Measurements from ENCODE around the gene ATG101. TPM values are rescaled to one million over a fixed set of nuclear protein-coding genes. Genes with fewer than 3 reads are reported as not detected.
A peak's percentile ranks its signal among the peaks of the same experiment; 100 is the strongest.

ATG101 gene
- total and polyA plus RNA-seq, 4 donors: 22.1 to 64.3 (median 36.7) TPM

DNA sequence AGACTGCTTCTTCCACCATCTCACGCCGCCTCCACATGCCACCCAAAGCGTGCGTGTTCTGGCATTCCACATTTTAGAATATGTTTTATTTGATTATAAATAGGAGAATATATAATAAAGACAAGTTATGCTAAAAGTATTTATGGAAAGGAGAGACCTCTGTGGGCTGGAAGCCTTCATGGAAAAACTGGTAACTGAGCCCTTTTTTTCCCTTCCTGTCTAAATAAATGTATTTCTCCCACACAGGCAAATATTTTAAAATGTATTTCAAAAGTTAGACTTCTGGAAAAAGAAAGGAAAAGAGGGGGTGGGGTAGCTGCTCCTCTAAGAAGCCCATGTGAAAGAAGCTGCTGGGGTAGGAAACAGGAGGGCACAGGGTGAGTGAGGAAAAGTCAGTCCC, 34.6 kb upstream of the ATG101 start:
- DNase-seq: no peak
- Histone ChIP-seq H3K9ac (ENCODE audit: insufficient read depth in 1 of 2, low read length in 2 of 2) (no peak overlapping the region), H3K4me3 (no peak overlapping the region), H3K27ac (ENCODE audit: low read depth in 1 of 2, low read length in 1 of 2) (no peak overlapping the region), H3K27me3 (ENCODE audit: control insufficient read depth in 3 of 3, insufficient read depth in 3 of 3, low read length in 2 of 3) (no peaks in the 10 kb centered on the region), H3K36me3 (ENCODE audit: control insufficient read depth in 4 of 4, insufficient read depth in 4 of 4, low read length in 4 of 4) (no peaks in the 10 kb centered on the region), H3K9me3 (ENCODE audit: control insufficient read depth in 4 of 4, insufficient read depth in 3 of 4, low read length in 3 of 4) (no peaks in the 10 kb centered on the region), H3K4me1 (ENCODE audit: control insufficient read depth in 5 of 5, insufficient read depth in 5 of 5, low read length in 5 of 5) (peaks cover 5 to 31% (median 10%) of the 10 kb centered on the region in 5 donors)
- TF ChIP-seq, protein P1, sequence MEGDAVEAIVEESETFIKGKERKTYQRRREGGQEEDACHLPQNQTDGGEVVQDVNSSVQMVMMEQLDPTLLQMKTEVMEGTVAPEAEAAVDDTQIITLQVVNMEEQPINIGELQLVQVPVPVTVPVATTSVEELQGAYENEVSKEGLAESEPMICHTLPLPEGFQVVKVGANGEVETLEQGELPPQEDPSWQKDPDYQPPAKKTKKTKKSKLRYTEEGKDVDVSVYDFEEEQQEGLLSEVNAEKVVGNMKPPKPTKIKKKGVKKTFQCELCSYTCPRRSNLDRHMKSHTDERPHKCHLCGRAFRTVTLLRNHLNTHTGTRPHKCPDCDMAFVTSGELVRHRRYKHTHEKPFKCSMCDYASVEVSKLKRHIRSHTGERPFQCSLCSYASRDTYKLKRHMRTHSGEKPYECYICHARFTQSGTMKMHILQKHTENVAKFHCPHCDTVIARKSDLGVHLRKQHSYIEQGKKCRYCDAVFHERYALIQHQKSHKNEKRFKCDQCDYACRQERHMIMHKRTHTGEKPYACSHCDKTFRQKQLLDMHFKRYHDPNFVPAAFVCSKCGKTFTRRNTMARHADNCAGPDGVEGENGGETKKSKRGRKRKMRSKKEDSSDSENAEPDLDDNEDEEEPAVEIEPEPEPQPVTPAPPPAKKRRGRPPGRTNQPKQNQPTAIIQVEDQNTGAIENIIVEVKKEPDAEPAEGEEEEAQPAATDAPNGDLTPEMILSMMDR (IDR thresholded peaks at IDR 0.05; ENCODE audit: control extremely low read depth, extremely low read depth): no peak
- ATAC-seq (ENCODE audit: insufficient read depth, low FRiP score): no peak
- WGBS, 2 donors: 97% methylated on average over 4 of the region's 4 CpGs

DNA sequence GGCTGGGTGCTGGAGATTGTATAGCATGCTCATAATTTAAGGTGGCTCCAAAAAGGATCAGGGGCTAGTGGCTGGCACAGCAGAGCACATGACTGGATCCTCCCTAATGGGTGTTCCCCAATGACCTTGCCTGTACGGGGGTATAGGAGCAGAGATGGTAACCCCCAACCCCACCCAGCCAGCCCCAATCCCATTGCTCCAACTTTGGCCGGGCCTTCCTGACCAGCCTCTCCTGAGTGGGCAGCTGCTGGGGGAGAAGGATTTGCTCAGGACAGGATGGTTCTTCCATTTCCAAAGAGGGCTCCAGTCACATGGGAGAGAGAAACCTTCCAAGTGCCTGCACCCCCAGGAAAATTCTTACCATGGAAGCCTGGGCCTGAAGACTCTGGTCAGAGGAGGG, 33.9 kb upstream of the ATG101 start:
- DNase-seq (no peak), ATAC-seq (ENCODE audit: insufficient read depth, low FRiP score) (no peak)
- TF ChIP-seq, protein P1 (IDR thresholded peaks at IDR 0.05; ENCODE audit: control extremely low read depth, extremely low read depth): no peak
- Histone ChIP-seq H3K4me3 (no peak overlapping the region), H3K9ac (ENCODE audit: insufficient read depth in 1 of 2, low read length in 2 of 2) (no peak overlapping the region), H3K36me3 (ENCODE audit: control insufficient read depth in 4 of 4, insufficient read depth in 4 of 4, low read length in 4 of 4) (no peaks in the 10 kb centered on the region), H3K9me3 (ENCODE audit: control insufficient read depth in 4 of 4, insufficient read depth in 3 of 4, low read length in 3 of 4) (no peaks in the 10 kb centered on the region), H3K27me3 (ENCODE audit: control insufficient read depth in 3 of 3, insufficient read depth in 3 of 3, low read length in 2 of 3) (no peaks in the 10 kb centered on the region), H3K27ac (ENCODE audit: low read depth in 1 of 2, low read length in 1 of 2) (peak overlapping the region in 1 of 2 donors; percentile 82), H3K4me1 (ENCODE audit: control insufficient read depth in 5 of 5, insufficient read depth in 5 of 5, low read length in 5 of 5) (peaks cover 5 to 31% (median 10%) of the 10 kb centered on the region in 5 donors)
- 88 to 92% methylated on average over 2 of the region's 2 CpGs for WGBS, 2 donors

DNA sequence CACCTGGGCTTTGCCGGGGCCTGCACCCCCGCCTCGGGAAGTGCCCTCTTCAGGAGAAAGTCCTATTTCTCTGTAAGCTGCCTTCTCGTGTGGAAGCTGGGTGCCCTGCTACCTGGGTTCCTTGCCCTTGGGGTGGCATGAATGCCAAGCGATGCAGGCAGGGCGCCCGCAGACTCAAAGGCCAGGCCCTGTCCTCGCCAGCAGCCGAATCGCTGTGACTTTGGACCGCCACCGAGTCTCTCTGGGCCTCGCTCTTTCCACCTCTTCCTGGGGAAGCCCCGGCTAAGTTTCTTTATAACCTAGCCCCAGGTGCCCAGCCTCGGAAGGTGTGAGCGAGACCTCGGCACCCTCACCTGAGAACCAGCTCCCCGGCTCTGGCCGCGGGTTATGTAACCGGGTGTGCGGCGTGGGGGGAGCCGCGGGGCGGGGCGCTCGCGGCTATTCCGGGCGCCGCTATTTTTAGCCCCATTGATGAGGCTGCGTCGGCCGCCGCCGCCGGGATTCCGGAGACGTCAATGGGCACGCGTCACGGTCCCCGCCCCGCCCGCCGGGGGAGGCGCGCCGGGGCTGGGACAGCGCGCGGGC, 33.1 kb upstream of the ATG101 start:
- Histone ChIP-seq H3K4me1 (ENCODE audit: control insufficient read depth in 5 of 5, insufficient read depth in 5 of 5, low read length in 5 of 5) (peaks cover 5 to 37% (median 10%) of the 10 kb centered on the region in 5 donors), H3K4me3 (no peak overlapping the region), H3K27me3 (ENCODE audit: control insufficient read depth in 3 of 3, insufficient read depth in 3 of 3, low read length in 2 of 3) (no peaks in the 10 kb centered on the region), H3K9me3 (ENCODE audit: control insufficient read depth in 4 of 4, insufficient read depth in 3 of 4, low read length in 3 of 4) (no peaks in the 10 kb centered on the region), H3K27ac (ENCODE audit: low read depth in 1 of 2, low read length in 1 of 2) (peak overlapping the region in 1 of 2 donors; percentile 82), H3K36me3 (ENCODE audit: control insufficient read depth in 4 of 4, insufficient read depth in 4 of 4, low read length in 4 of 4) (no peaks in the 10 kb centered on the region), H3K9ac (ENCODE audit: insufficient read depth in 1 of 2, low read length in 2 of 2) (peak overlapping the region; percentile 62 to 63)
- TF ChIP-seq, protein P1 (IDR thresholded peaks at IDR 0.05; ENCODE audit: control extremely low read depth, extremely low read depth): no peak
- 6 to 12% methylated on average over 42 to 53 of the region's 53 CpGs for WGBS, 2 donors
- DNase-seq: peak; percentile 84 to 91 (median 90)
- ATAC-seq (ENCODE audit: insufficient read depth, low FRiP score): peak; percentile 66
